Activated CD8-positive, alpha-beta T cell treated with anti-CD3 and anti-CD28 coated beads for 36 hours (primary cell): ENCODE results near the gene NCOR2. TPM values are rescaled to one million over a fixed set of nuclear protein-coding genes. Genes with fewer than 3 reads are reported as not detected.

Source experiments
- ATAC-seq: fragments of 200-7000 bp; cut with Tn5 transposase; one replicate; pipeline ENCODE4 v1.10.0; 2021; ENCODE audit warnings: mild to moderate bottlenecking, moderate library complexity
- CTCF ChIA-PET: fragments of 350-600 bp; sonication (Branson Sonifier 250); formaldehyde crosslinking; loops from one replicate; lab custom pipeline; 2021; ENCODE audit warnings: antibody characterized with exemption; lab: Charles Lee
- POLR2A ChIA-PET: fragments of 350-600 bp; sonication (Branson Sonifier 250); formaldehyde crosslinking; loops from one replicate; lab custom pipeline; 2021; ENCODE audit warnings: antibody characterized with exemption; lab: Charles Lee
- DNase-seq: peaks from one replicate; pipeline ENCODE4 v3.0.0-alpha.2; 2020
- H3K27ac Mint-ChIP-seq: one replicate; pipeline ENCODE4 v1.8.0; 2021; ENCODE audit warnings: mild to moderate bottlenecking, mixed read lengths
- H3K27me3 Mint-ChIP-seq: one replicate; pipeline ENCODE4 v1.8.0; 2021; ENCODE audit warnings: mixed read lengths
- H3K36me3 Mint-ChIP-seq: one replicate; pipeline ENCODE4 v1.8.0; 2021; ENCODE audit warnings: low read depth, mixed read lengths
- H3K4me1 Mint-ChIP-seq: one replicate; pipeline ENCODE4 v1.8.0; 2021; ENCODE audit warnings: low read depth, mixed read lengths
- H3K4me3 Mint-ChIP-seq: one replicate; pipeline ENCODE4 v1.8.0; 2021; ENCODE audit warnings: mild to moderate bottlenecking, moderate library complexity, mixed read lengths
- H3K9me3 Mint-ChIP-seq: one replicate; pipeline ENCODE4 v1.8.0; 2021; ENCODE audit warnings: mixed read lengths
- intact Hi-C: fragments of 100-400 bp; cut with micrococcal nuclease; formaldehyde crosslinking; loops from one replicate; pipeline ENCODE4 v1.10.0; 2022
- total RNA-seq, 2 experiments: library from RNA; stranded (reverse); gene quantifications; one replicate each; pipeline ENCODE4 v1.2.3, GENCODE V29; 2021
- TF ChIP-seq, protein P1 (sequence below): fragments of 200-600 bp; IDR thresholded peaks from one replicate; pipeline ENCODE4 v1.8.0; 2022; ENCODE audit warnings: antibody characterized with exemption, mild to moderate bottlenecking

The NCOR2 gene
- total RNA-seq, 2 experiments from 2014 or later = 105 to 110 TPM

DNA sequence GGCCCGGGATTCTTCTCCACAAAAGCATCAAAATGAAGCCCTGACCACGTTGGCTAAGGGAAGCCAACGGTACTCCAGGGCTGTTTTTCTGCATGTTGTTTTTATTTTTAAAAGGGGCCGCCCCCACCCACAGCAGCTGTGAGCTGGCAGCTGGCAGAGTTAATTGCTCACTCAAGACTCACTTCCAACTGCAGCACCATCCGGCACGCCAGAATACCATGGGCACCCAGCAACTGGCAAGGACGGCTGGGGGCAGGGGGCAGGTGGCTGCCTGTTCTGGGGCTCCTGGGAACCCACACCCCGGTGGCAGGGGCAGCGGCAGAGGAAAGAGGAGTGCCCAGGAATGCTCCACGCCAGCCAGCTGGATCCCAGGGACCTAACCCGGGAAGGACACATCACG is 44.3 kb downstream of the NCOR2 start:
- H3K9me3 Mint-ChIP-seq = no peaks in the 10 kb centered on the region
- H3K27ac Mint-ChIP-seq = no peak overlapping the region
- POLR2A ChIA-PET = interaction anchor here (1.4 kb wide), 1 partner anchor 69 kb away, joined by 3 read pairs; no protein-coding TSS in a partner anchor
- TF ChIP-seq, protein P1, sequence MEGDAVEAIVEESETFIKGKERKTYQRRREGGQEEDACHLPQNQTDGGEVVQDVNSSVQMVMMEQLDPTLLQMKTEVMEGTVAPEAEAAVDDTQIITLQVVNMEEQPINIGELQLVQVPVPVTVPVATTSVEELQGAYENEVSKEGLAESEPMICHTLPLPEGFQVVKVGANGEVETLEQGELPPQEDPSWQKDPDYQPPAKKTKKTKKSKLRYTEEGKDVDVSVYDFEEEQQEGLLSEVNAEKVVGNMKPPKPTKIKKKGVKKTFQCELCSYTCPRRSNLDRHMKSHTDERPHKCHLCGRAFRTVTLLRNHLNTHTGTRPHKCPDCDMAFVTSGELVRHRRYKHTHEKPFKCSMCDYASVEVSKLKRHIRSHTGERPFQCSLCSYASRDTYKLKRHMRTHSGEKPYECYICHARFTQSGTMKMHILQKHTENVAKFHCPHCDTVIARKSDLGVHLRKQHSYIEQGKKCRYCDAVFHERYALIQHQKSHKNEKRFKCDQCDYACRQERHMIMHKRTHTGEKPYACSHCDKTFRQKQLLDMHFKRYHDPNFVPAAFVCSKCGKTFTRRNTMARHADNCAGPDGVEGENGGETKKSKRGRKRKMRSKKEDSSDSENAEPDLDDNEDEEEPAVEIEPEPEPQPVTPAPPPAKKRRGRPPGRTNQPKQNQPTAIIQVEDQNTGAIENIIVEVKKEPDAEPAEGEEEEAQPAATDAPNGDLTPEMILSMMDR = no peak
- intact Hi-C loops = no loop called here
- H3K4me1 Mint-ChIP-seq = peaks cover 39% of the 10 kb centered on the region
- H3K27me3 Mint-ChIP-seq = no peaks in the 10 kb centered on the region
- DNase-seq (peak; percentile 35), ATAC-seq (no peak)
- CTCF ChIA-PET = no interaction called here
- H3K36me3 Mint-ChIP-seq = no peaks in the 10 kb centered on the region
- no peak overlapping the region for H3K4me3 Mint-ChIP-seq

DNA sequence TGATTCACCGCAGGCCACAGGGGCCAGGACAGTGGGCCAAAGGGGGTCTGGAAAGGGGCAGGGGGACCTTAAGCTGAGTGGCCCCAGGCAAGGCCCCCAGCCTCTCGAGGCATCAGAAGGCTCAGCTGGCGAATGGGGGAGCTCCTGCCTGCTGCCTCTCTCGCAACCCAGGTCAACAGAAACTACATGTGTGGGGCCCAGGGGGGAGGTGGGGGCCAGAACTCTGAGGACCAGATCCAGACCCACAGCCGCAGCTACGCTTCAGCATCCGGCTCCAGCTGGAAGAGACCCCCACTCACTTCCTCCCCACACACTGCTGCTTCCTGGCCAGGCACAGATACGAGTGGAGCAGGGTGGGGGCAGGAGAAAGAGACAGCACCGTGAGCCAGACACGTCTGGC is 46.5 kb downstream of the NCOR2 start:
- intact Hi-C loops = no loop called here
- ChIA-PET POLR2A (no interaction called here), CTCF (interaction anchor here (0.6 kb wide), 1 partner anchor 43 kb away, joined by 3 read pairs; no protein-coding TSS in a partner anchor)
- no peaks in the 10 kb centered on the region for H3K27me3 Mint-ChIP-seq
- TF ChIP-seq, protein P1 = no peak
- no peak overlapping the region for H3K27ac Mint-ChIP-seq
- H3K36me3 Mint-ChIP-seq = no peaks in the 10 kb centered on the region
- H3K4me3 Mint-ChIP-seq = no peak overlapping the region
- H3K4me1 Mint-ChIP-seq = peaks cover 39% of the 10 kb centered on the region
- DNase-seq (no peak), ATAC-seq (no peak)
- H3K9me3 Mint-ChIP-seq = no peaks in the 10 kb centered on the region

DNA sequence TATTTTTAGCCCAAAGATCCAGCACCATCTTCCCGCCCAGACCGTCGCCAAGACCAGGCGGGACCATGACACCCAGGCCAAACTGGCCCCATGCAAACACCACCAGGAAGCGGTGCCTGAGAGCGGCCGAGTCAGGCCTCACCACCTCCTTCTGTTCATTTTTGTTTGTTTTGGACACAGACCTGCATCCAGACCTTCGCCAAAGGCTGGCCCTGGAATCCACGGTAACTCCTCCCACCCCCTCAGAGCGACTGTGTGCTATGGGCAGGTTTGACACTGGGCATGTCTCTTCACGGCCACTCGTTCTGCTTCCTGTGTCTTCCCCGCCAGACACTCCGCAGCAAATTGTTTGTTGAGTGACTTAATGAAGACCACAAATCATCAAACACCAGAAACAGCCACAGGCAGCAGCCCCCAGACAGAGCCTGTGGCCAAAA is 47.1 kb downstream of the NCOR2 start:
- no peak overlapping the region for H3K27ac Mint-ChIP-seq
- H3K36me3 Mint-ChIP-seq = peaks cover 5% of the 10 kb centered on the region
- ChIA-PET POLR2A (no interaction called here), CTCF (interaction anchor here (0.6 kb wide), 1 partner anchor 44 kb away, joined by 3 read pairs; no protein-coding TSS in a partner anchor)
- H3K4me1 Mint-ChIP-seq = peaks cover 39% of the 10 kb centered on the region
- DNase-seq (no peak), ATAC-seq (no peak)
- TF ChIP-seq, protein P1 = no peak
- H3K9me3 Mint-ChIP-seq = no peaks in the 10 kb centered on the region
- no peaks in the 10 kb centered on the region for H3K27me3 Mint-ChIP-seq
- intact Hi-C loops = no loop called here
- H3K4me3 Mint-ChIP-seq = no peak overlapping the region

DNA sequence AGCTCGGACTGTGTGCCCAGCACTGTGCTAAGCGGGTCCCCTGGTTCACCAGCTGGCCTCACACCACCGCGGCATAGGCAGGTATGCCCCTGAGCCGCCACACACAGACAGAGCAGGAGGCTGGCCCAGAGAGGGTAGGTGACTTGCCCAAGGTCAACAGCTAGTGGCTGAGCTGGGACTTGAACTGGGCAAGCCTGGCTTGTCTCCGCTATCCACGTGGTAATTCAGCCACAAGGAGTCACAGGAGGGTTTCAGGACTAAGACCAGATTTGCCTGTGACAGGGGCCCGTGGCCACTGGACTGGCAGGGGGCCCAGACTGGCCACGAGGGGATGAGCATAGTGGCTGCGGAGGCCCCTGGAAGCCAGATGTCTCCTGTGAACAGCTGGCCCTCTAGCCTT is 47.7 kb downstream of the NCOR2 start:
- ChIA-PET CTCF (no interaction called here), POLR2A (no interaction called here)
- H3K27ac Mint-ChIP-seq = no peak overlapping the region
- H3K4me1 Mint-ChIP-seq = peaks cover 38% of the 10 kb centered on the region
- DNase-seq (no peak), ATAC-seq (no peak)
- peaks cover 6% of the 10 kb centered on the region for H3K36me3 Mint-ChIP-seq
- intact Hi-C loops = no loop called here
- H3K9me3 Mint-ChIP-seq = no peaks in the 10 kb centered on the region
- TF ChIP-seq, protein P1 = no peak
- no peaks in the 10 kb centered on the region for H3K27me3 Mint-ChIP-seq
- H3K4me3 Mint-ChIP-seq = no peak overlapping the region

DNA sequence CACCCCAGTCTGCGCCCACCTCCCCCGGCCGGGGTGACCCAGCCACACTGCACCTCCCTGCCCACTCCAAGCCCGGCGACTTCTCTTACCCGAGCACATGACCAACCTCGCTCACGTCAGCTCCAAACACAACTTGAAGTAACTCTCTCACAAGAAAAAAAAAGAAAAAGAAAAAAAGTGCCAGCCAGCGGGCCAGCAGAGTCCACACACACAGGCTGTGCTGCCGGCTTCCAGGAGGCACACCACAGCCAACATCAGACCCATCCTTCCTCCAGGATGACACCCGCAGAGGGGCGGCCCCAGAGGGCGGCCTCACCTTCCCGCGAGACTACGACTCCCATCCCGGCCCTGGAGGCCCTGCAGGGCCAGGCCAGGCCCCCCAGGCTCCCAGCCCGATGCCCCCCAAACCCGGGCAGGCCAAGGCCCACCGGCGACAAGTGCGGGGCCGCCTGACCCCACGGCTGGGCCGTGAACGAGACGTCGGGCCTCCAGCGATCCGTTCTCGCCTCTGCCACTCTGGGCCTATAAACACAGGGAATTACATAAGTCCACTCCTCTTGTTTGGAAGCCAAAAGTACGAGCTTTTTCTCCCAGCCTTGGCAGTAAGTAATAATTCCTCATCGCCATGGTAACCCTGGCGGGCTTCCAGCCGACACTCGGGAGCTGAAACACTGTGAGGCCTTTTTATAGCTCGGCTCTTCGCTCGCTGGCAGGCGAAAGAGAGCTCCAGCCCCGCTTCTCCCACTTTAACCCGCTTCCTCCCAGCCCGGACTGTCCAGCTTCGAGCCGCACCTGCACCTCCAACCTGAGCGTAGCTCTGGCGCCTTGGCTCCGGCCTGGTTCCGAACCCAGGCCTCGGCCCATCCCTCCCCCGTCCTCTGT is 49.1 kb downstream of the NCOR2 start:
- CTCF ChIA-PET = interaction anchor here (1.1 kb wide), 1 partner anchor 248 kb away, joined by 3 read pairs; no protein-coding TSS in a partner anchor
- peaks cover 25% of the 10 kb centered on the region for H3K4me1 Mint-ChIP-seq
- no peak for ATAC-seq

More for the DNA sequence above, 49.1 kb downstream of the NCOR2 start:
- POLR2A ChIA-PET = no interaction called here
- Mint-ChIP-seq H3K9me3 (no peaks in the 10 kb centered on the region), H3K36me3 (peaks cover 6% of the 10 kb centered on the region), H3K27ac (no peak overlapping the region), H3K4me3 (no peak overlapping the region), H3K27me3 (no peaks in the 10 kb centered on the region)
- TF ChIP-seq, protein P1 = no peak
- DNase-seq = no peak
- intact Hi-C loops = no loop called here
